WTC11 (cell line): ENCODE measurements around the gene ABLIM2.

Experiments
- ZNF121 ChIP-seq: sonication (generic); formaldehyde crosslinking; IDR thresholded peaks from 2 replicates; pipeline ENCODE4 v1.8.0; 2023; ENCODE audit warnings: missing genetic modification reagents
- TF ChIP-seq, protein P1 (sequence below): fragments of 200-600 bp; IDR thresholded peaks from 2 replicates; pipeline ENCODE4 v1.8.0; 2022; ENCODE audit warnings: antibody characterized with exemption
- TF ChIP-seq, protein P2 (sequence below): sonication (generic); formaldehyde crosslinking; IDR thresholded peaks from 2 replicates; pipeline ENCODE4 v1.8.1; 2023; ENCODE audit warnings: mild to moderate bottlenecking, moderate library complexity, missing genetic modification reagents

DNA sequence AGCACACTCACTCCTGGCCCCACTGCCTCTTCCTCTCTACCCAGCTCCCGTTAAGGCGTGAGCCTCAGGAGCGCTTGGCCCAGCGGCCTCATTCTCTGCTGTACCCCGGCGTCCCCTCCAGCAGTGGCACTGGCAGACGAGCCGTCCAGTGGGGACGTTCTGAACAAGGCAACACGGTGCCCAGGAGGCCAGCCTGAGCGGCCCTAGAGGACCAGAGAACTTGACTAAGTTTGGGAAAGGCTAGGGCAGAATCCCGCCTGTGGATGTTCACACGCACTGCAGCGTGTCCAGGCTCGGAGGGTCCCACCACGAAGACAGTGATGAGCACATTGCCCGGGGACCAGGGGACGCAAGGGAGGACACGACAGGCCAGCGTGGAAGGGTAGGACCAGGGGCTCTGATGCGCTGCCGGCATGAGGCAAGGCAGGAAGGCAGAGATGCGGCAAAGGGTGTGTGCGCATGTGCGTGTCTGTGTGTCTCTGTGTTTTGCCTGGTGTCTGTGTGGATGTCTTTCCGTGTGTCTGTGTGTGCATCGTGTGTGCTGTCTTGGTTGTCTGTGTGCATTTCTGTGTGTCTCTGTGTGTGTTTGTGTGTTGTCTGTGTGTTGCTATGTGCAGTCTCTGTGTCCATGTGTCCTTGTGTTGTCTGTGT is 89.4 kb downstream of the ABLIM2 start:
- TF ChIP-seq, protein P1, sequence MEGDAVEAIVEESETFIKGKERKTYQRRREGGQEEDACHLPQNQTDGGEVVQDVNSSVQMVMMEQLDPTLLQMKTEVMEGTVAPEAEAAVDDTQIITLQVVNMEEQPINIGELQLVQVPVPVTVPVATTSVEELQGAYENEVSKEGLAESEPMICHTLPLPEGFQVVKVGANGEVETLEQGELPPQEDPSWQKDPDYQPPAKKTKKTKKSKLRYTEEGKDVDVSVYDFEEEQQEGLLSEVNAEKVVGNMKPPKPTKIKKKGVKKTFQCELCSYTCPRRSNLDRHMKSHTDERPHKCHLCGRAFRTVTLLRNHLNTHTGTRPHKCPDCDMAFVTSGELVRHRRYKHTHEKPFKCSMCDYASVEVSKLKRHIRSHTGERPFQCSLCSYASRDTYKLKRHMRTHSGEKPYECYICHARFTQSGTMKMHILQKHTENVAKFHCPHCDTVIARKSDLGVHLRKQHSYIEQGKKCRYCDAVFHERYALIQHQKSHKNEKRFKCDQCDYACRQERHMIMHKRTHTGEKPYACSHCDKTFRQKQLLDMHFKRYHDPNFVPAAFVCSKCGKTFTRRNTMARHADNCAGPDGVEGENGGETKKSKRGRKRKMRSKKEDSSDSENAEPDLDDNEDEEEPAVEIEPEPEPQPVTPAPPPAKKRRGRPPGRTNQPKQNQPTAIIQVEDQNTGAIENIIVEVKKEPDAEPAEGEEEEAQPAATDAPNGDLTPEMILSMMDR = no peak
- TF ChIP-seq, protein P2, sequence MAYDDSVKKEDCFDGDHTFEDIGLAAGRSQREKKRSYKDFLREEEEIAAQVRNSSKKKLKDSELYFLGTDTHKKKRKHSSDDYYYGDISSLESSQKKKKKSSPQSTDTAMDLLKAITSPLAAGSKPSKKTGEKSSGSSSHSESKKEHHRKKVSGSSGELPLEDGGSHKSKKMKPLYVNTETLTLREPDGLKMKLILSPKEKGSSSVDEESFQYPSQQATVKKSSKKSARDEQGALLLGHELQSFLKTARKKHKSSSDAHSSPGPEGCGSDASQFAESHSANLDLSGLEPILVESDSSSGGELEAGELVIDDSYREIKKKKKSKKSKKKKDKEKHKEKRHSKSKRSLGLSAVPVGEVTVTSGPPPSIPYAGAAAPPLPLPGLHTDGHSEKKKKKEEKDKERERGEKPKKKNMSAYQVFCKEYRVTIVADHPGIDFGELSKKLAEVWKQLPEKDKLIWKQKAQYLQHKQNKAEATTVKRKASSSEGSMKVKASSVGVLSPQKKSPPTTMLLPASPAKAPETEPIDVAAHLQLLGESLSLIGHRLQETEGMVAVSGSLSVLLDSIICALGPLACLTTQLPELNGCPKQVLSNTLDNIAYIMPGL (CRISPR knock-in tag) = no peak
- TF ChIP-seq ZNF121 (CRISPR knock-in tag) = no peak
